B cell (primary cell): Measurements from ENCODE around the gene NAB1. TPM values are rescaled to one million over a fixed set of nuclear protein-coding genes. Genes with fewer than 3 reads are reported as not detected.

Experiments used
- ATAC-seq: fragments of 200-7000 bp; cut with Tn5 transposase; one replicate; pipeline ENCODE4 v1.10.0; 2021; ENCODE audit warnings: low read depth, mild to moderate bottlenecking, moderate number of reproducible peaks, moderate library complexity
- CTCF ChIA-PET: fragments of 350-600 bp; sonication (Branson Sonifier 250); formaldehyde crosslinking; loops from one replicate; lab custom pipeline; 2021; ENCODE audit warnings: antibody characterized with exemption, inconsistent platforms; lab: Charles Lee
- POLR2A ChIA-PET: fragments of 350-600 bp; sonication (Branson Sonifier 250); formaldehyde crosslinking; loops from one replicate; lab custom pipeline; 2021; ENCODE audit warnings: antibody characterized with exemption; lab: Charles Lee
- DNase-seq: peaks from one replicate; pipeline ENCODE4 v3.0.0; 2013
- H2AFZ ChIP-seq: 2 replicates; pipeline ENCODE4 v1.6.1; 2012; ENCODE audit warnings: mild to moderate bottlenecking, low read depth, low read length; ENCODE audit not compliant: insufficient read depth, poor library complexity, severe bottlenecking
- H3K27ac ChIP-seq, 2 donors: 1 replicate in 1 of 2; 2 replicates in 1 of 2; pipeline ENCODE4 v1.5.1; 2012 to 2013; ENCODE audit warnings: low read length in 2 of 2, mild to moderate bottlenecking in 2 of 2, moderate library complexity in 1 of 2
- H3K27me3 ChIP-seq, 4 experiments: fragments of 200-600 bp in 1 of 4; sonication (generic) in 1 of 4; replicated peaks in 1 of 4; 1 replicate in 2 of 4; 2 replicates in 2 of 4; pipeline versions ENCODE4 v1.6.1 to v1.7.0; 2013 to 2016; ENCODE audit warnings: low read length in 3 of 4, mild to moderate bottlenecking in 2 of 4, mixed read lengths in 1 of 4, moderate library complexity in 1 of 4; ENCODE audit not compliant: insufficient read depth in 4 of 4, control insufficient read depth in 3 of 4; ENCODE audit errors: control extremely low read depth in 1 of 4
- H3K36me3 ChIP-seq, 2 experiments: replicated peaks in 1 of 2; 1 replicate in 1 of 2; 2 replicates in 1 of 2; pipeline versions ENCODE4 v1.6.1 to v1.7.1; 2013; ENCODE audit warnings: low read length in 1 of 2; ENCODE audit not compliant: insufficient read depth in 2 of 2, control insufficient read depth in 1 of 2; ENCODE audit errors: control extremely low read depth in 1 of 2, extremely low read depth in 1 of 2
- H3K4me1 ChIP-seq, 2 donors: fragments of 200-600 bp in 1 of 2; sonication (generic) in 1 of 2; 1 replicate in 1 of 2; 2 replicates in 1 of 2; pipeline versions ENCODE4 v1.5.1 to v1.6.1; 2013 to 2017; ENCODE audit warnings: low read length in 2 of 2; ENCODE audit not compliant: control insufficient read depth in 2 of 2, insufficient read depth in 2 of 2
- H3K4me2 ChIP-seq: replicated peaks from 2 replicates; pipeline ENCODE3; 2012; ENCODE audit warnings: mild to moderate bottlenecking, low read depth, low read length; ENCODE audit not compliant: poor library complexity, severe bottlenecking
- H3K4me3 ChIP-seq, 5 experiments: fragments of 200-600 bp in 1 of 5; sonication (generic) in 1 of 5; 1 replicate in 3 of 5; 2 replicates in 2 of 5; pipeline versions ENCODE4 v1.5.1 to v1.7.0; 2011 to 2016; ENCODE audit warnings: low read length in 4 of 5, mild to moderate bottlenecking in 4 of 5, low read depth in 2 of 5, control low read depth in 1 of 5, moderate library complexity in 1 of 5; ENCODE audit not compliant: insufficient read depth in 1 of 5; ENCODE audit errors: control extremely low read depth in 1 of 5, extremely low read depth in 1 of 5
- H3K79me2 ChIP-seq: fragments of 200-600 bp; sonication (generic); one replicate; pipeline ENCODE4 v1.6.0; 2016; ENCODE audit warnings: low read length; ENCODE audit not compliant: control insufficient read depth, insufficient read depth
- H3K9ac ChIP-seq: fragments of 200-600 bp; sonication (generic); 2 replicates; pipeline ENCODE4 v1.6.1; 2017; ENCODE audit warnings: mild to moderate bottlenecking, low read length, moderate library complexity
- H3K9me3 ChIP-seq, 3 donors: one replicate each; pipeline versions ENCODE4 v1.6.1 to v1.7.1; 2013; ENCODE audit warnings: low read length in 2 of 3; ENCODE audit not compliant: control insufficient read depth in 2 of 3, insufficient read depth in 1 of 3; ENCODE audit errors: control extremely low read depth in 1 of 3
- H4K20me1 ChIP-seq: 2 replicates; pipeline ENCODE4 v1.6.0; 2012; ENCODE audit warnings: mild to moderate bottlenecking, low read length; ENCODE audit not compliant: insufficient read depth, control insufficient read depth, poor library complexity, severe bottlenecking
- H3K27ac Mint-ChIP-seq: one replicate; pipeline ENCODE4 v1.8.0; 2021; ENCODE audit warnings: mixed read lengths
- H3K27me3 Mint-ChIP-seq: one replicate; pipeline ENCODE4 v1.8.0; 2021; ENCODE audit warnings: mixed read lengths
- H3K4me1 Mint-ChIP-seq: one replicate; pipeline ENCODE4 v1.8.0; 2021; ENCODE audit warnings: mixed read lengths
- H3K4me3 Mint-ChIP-seq: one replicate; pipeline ENCODE4 v1.8.0; 2021; ENCODE audit warnings: mixed read lengths
- H3K9me3 Mint-ChIP-seq: one replicate; pipeline ENCODE4 v1.8.0; 2022; ENCODE audit warnings: mixed read lengths; ENCODE audit not compliant: insufficient read depth
- EZH2 ChIP-seq: IDR thresholded peaks from 2 replicates; pipeline ENCODE4 v1.6.1; 2012; ENCODE audit warnings: borderline replicate concordance, low read depth, mild to moderate bottlenecking, moderate library complexity, low read length; ENCODE audit not compliant: insufficient read depth, poor library complexity, severe bottlenecking
- WGBS: methylation state at CpG from one replicate; pipeline ENCODE4 v1.1.5; 2013; ENCODE audit warnings: missing lambda C conversion rate; ENCODE audit not compliant: insufficient coverage; 5-methylcytosine and 5-hydroxymethylcytosine counted together
- intact Hi-C: fragments of 100-400 bp; cut with micrococcal nuclease; formaldehyde crosslinking; loops from one replicate; pipeline ENCODE4 v1.10.0; 2022
- polyA plus RNA-seq: library from polyadenylated mRNA; depleted of rRNA; stranded (reverse); fragments of >200 nt; gene quantifications from 2 replicates; pipeline ENCODE4 v1.2.3, GENCODE V29; 2012
- total RNA-seq, 2 donors: library from RNA; stranded (reverse); fragments of 120-200 nt in 1 of 2; gene quantifications; 1 replicate in 1 of 2; 2 replicates in 1 of 2; pipeline versions ENCODE4 v1.2.3 to v1.2.4, GENCODE V29; 2013 to 2022
- TF ChIP-seq, protein P1 (sequence below): fragments of 200-600 bp; IDR thresholded peaks from one replicate; pipeline ENCODE4 v1.8.0; 2022; ENCODE audit warnings: antibody characterized with exemption, mild to moderate bottlenecking

The NAB1 gene
- total and polyA plus RNA-seq, 2 donors (not counting 1 experiment from before 2014, with no cell fraction given) = 6.3 to 24.9 TPM

GRCh38 chr2:190648289-190649034 lies 421 bp upstream of the NAB1 start:
- no peaks in the 10 kb centered on the region for H3K9me3 ChIP-seq
- peak overlapping the region; percentile 93 for H3K4me2 ChIP-seq
- intact Hi-C loops = loop anchor here (1.0 to 2.0 kb wide), 7 partner anchors 32 to 886 kb away; partner anchors contain the start of genes HIBCH, MFSD6, NEMP2 and OSGEPL1
- peak overlapping the region; percentile 85 for H3K9ac ChIP-seq
- ChIA-PET POLR2A (interaction anchor here (0.5 to 1.1 kb wide), 6 partner anchors 31 to 864 kb away, joined by 3 to 8 read pairs (median 5); partner anchors contain the start of genes GLS, ORMDL1 and PMS1), CTCF (interaction anchor here (2.5 kb wide), 1 partner anchor 32 kb away, joined by 9 read pairs; no protein-coding TSS in a partner anchor)
- H3K27ac ChIP-seq = peak overlapping the region; percentile 66 to 82
- Mint-ChIP-seq H3K27ac (peak overlapping the region; percentile 82), H3K4me3 (peak overlapping the region; percentile 89), H3K9me3 (no peaks in the 10 kb centered on the region), H3K4me1 (peaks cover 25% of the 10 kb centered on the region), H3K27me3 (no peaks in the 10 kb centered on the region)
- H4K20me1 ChIP-seq = no peaks in the 10 kb centered on the region
- peaks cover 8 to 14% of the 10 kb centered on the region in 2 donors for H3K4me1 ChIP-seq
- TF ChIP-seq, protein P1, sequence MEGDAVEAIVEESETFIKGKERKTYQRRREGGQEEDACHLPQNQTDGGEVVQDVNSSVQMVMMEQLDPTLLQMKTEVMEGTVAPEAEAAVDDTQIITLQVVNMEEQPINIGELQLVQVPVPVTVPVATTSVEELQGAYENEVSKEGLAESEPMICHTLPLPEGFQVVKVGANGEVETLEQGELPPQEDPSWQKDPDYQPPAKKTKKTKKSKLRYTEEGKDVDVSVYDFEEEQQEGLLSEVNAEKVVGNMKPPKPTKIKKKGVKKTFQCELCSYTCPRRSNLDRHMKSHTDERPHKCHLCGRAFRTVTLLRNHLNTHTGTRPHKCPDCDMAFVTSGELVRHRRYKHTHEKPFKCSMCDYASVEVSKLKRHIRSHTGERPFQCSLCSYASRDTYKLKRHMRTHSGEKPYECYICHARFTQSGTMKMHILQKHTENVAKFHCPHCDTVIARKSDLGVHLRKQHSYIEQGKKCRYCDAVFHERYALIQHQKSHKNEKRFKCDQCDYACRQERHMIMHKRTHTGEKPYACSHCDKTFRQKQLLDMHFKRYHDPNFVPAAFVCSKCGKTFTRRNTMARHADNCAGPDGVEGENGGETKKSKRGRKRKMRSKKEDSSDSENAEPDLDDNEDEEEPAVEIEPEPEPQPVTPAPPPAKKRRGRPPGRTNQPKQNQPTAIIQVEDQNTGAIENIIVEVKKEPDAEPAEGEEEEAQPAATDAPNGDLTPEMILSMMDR = no peak
- TF ChIP-seq EZH2 = no peak
- H3K36me3 ChIP-seq = no peaks in the 10 kb centered on the region
- DNase-seq = peak; percentile 94
- no peaks in the 10 kb centered on the region for H3K27me3 ChIP-seq
- under 1% methylated on average over 41 of the region's 78 CpGs for WGBS
- peak overlapping the region; percentile 81 for H2AFZ ChIP-seq
- peak overlapping the region; percentile 34 to 89 (median 68) for H3K4me3 ChIP-seq
- peak; percentile 77 for ATAC-seq
- H3K79me2 ChIP-seq = peaks cover 39% of the 10 kb centered on the region
